HFF-Myc (cell line): ENCODE data around the gene CORO2B.

Experiments used
- DNase-seq: peaks from one replicate; pipeline ENCODE4 v3.0.0-alpha.2; 2011; ENCODE audit warnings: low read depth; ENCODE audit errors: extremely low read depth
- H3K4me3 ChIP-seq: replicated peaks from 2 replicates; pipeline ENCODE4 v1.5.1; 2011; ENCODE audit warnings: low read depth, mild to moderate bottlenecking, control low read depth, low read length
- CTCF ChIP-seq: IDR thresholded peaks from 2 replicates; pipeline ENCODE4 v1.5.1; 2012; ENCODE audit warnings: mild to moderate bottlenecking, low read depth, low read length, control low read depth; ENCODE audit errors: missing control alignments

CORO2B gene

GRCh38 chr15:68617777-68618176 is 39.0 kb downstream of the CORO2B start:
- no peak overlapping the region for H3K4me3 ChIP-seq
- no peak for DNase-seq
- no peak for TF ChIP-seq CTCF

- H3K4me3 ChIP-seq = no peak overlapping the region
- TF ChIP-seq CTCF = no peak
- DNase-seq = no peak
Measured at GRCh38 chr15:68618394-68618793, 39.6 kb downstream of the CORO2B start.

- TF ChIP-seq CTCF = no peak
- DNase-seq = no peak
- H3K4me3 ChIP-seq = no peak overlapping the region
Measured at GRCh38 chr15:68618908-68619698, 40.3 kb downstream of the CORO2B start.

DNA sequence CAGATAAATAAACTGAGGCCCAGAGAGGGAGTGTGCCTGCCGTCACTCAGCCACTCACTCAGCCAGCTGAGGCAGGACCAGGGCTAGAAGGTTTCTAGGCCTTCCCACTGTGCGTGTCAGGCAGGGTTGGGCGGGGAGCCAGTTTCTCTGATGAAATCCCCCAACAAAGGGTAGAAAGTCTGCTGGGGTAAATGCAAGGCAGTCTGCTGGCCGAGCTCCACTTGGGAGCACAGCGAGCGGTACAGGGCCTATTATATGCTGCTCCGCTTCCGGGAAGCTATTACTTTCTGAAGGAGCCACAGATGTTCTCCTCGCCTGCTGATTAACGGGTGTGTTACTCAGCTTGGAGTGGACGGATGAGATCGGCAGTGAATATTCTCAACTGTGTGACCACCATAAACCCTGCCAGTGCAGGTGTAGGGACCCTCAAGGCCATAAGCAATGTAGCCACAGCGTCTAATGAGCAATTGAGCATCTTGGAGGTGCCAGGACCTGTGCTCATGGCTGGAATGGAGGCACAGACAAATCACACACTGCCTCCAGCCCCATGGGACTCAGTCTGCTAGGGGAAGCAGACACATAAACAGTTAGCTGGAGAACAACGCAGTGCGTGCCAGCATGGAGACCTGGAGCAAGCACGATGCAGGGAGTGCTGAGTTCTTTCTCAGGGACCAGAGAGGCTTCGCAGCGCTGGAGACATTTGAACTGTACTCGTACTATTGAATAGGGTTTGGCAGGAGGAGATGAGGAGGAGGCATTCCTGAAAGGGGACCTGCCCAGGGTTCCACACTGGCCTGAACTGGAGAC is 42.1 kb downstream of the CORO2B start:
- H3K4me3 ChIP-seq = no peak overlapping the region
- TF ChIP-seq CTCF = no peak
- peak; percentile 76 for DNase-seq

DNA sequence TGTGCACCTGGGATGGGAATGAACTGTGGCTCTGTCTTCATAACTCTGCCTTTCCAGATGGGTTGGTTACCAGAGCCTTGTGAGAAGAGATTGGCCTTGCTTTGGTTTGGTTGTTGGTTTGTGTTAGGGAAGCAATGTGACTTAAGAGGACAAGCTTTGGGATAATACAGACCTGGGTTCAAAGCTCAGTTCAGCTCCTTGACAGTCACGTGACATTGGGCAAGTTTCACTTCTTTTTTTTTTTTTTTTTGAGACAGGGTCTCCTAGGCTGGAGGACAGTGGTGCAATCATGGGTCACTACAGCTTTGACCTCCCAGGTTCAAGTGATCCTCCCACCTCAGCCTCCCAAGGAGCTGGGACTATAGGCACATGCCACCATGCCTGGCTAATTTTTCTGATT is 42.7 kb downstream of the CORO2B start:
- no peak overlapping the region for H3K4me3 ChIP-seq
- no peak for TF ChIP-seq CTCF
- DNase-seq = no peak

DNA sequence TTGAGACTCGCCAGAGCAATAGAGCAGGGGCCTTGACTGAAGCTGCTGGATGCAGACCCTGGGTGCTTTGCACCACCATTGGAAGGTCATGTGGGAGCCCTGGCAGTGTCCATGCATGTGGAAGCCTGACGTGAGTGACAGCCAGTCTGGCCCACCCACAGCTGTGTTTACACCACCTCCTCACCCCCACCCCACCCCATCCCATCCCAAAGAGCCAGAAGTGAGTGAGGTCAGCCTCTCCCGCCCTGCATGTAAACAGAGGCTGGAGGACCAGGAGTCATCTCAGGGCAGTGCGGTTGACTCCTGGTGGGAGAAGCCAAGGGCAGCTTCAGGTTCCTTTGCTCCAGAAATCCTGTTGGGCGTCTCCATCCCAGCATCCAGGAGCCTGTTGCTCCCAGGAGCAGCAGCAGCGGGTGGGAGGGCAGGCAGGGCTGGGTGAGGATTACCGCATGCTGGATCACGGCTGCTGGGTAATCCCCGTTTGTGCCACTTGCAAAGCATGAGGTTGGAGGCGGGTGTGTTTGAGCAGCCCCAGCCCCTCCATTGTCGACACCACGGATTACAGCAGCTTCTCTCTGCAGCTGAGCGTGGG is 44.6 kb downstream of the CORO2B start:
- DNase-seq = no peak
- H3K4me3 ChIP-seq = no peak overlapping the region
- TF ChIP-seq CTCF = no peak
